ENCODE results near the gene MIPOL1. TPM values are rescaled to one million over a fixed set of nuclear protein-coding genes. Genes with fewer than 3 reads are reported as not detected.

MIPOL1 gene
- total and polyA plus RNA-seq, 8 donors = 2.4 to 9.0 (median 6.4) TPM

GRCh38 chr14:37594971-37595808 is 397.5 kb downstream of the MIPOL1 start, which contains the start of the genes FOXA1 and TTC6:
Gene FOXA1 (minus strand): TSS chr14:37595249. CDS start chr14:37594972, 277 bp downstream.
Gene TTC6 (plus strand): TSS chr14:37595629. CDS start chr14:37622065, 26,436 bp downstream.
- Histone ChIP-seq H3K27ac (peak within 1 kb of the TSS in 2 of 4 donors; percentile 47 to 50), H3K36me3 (no peaks in the 10 kb centered on the region)

DNA sequence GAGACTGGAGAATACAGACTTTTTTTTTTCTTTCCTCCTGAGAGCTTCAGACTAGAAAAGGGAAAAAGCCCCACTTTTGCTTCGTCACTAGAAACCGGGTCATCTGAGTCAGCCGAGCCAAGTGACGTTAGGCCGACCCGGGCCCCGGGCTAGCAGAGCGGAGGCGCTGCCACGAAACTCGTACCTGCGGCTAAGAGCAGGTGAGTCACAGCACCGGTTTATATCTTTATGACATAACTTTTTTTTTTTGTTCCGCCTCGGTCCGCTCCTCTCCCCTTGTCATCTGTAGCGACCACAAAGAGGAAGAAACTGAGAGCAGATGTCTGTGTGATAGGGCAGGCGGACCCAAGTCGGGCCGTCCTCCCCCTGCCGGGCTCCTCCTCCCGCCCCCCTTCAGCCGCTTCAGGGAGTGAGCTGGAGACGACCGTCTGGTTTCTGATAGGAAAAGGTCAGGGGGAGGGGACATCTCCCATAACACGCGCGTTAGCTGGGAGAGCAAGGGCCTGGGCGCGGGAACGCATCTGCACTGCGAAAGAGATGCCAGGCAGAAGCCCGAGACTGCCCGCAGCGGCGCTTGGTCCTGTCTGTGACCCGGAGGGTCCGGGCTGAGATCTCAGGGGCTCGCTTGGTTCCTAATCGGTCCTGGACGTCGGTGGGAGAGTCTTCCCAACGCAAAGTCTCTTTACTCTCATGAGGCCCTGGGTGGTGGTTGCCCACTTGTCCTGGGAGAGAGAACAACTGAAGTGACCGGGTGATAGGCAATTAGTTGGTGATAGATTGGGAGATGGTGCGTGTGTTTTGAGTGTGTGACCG is 398.3 kb downstream of the MIPOL1 start:
- Histone ChIP-seq H3K27me3 (peaks cover 4 to 29% (median 14%) of the 10 kb centered on the region in 4 donors), H3K27ac (peak overlapping the region in 2 of 4 donors; percentile 33 to 41), H3K9me3 (no peaks in the 10 kb centered on the region), H3K36me3 (no peaks in the 10 kb centered on the region), H3K4me3 (peak overlapping the region; percentile 10 to 64 (median 38)), H3K4me1 (peaks cover 0 to 14% (median 9%) of the 10 kb centered on the region in 3 donors)
- FAIRE-seq (no peak), ATAC-seq (peak; percentile 58 to 72 (median 62)), DNase-seq (peak in 5 of 6 donors; percentile 31 to 77 (median 69))
- WGBS, 2 donors = 9 to 10% methylated on average over 45 to 46 of the region's 46 CpGs
- intact Hi-C loops (cut with DNase I) = no loop called here
- no peak for TF ChIP-seq CTCF (IDR thresholded peaks at IDR 0.05)

More at GRCh38 chr14:37594971-37595808, 397.5 kb downstream of the MIPOL1 start, which contains the start of the genes FOXA1 and TTC6:
- DNase-seq (peak in 5 of 6 donors; percentile 45 to 82 (median 67)), FAIRE-seq (no peak), ATAC-seq (peak; percentile 36 to 69 (median 54))
- 1 to 3% methylated on average over 65 to 92 of the region's 92 CpGs for WGBS, 2 donors
- no peak for TF ChIP-seq CTCF (IDR thresholded peaks at IDR 0.05)
- intact Hi-C loops (cut with DNase I) = no loop called here
- H3K4me1 ChIP-seq = peaks cover 0 to 14% (median 9%) of the 10 kb centered on the region in 3 donors
- no peaks in the 10 kb centered on the region for H3K9me3 ChIP-seq
- peaks cover 4 to 26% (median 12%) of the 10 kb centered on the region in 4 donors for H3K27me3 ChIP-seq
- H3K4me3 ChIP-seq = peak within 1 kb of the TSS; percentile 27 to 64 (median 38)

- TF ChIP-seq CTCF (IDR thresholded peaks at IDR 0.05) = no peak
- WGBS, 2 donors = 46 to 48% methylated on average over 7 of the region's 7 CpGs
- FAIRE-seq (no peak), DNase-seq (no peak), ATAC-seq (no peak)
- intact Hi-C loops (cut with DNase I) = no loop called here
- no peaks in the 10 kb centered on the region for H3K36me3 ChIP-seq
- H3K27me3 ChIP-seq = peaks cover 8 to 38% (median 17%) of the 10 kb centered on the region in 4 donors
- no peak overlapping the region for H3K27ac ChIP-seq
- H3K4me1 ChIP-seq = peaks cover 0 to 14% (median 9%) of the 10 kb centered on the region in 3 donors
- H3K4me3 ChIP-seq = no peak overlapping the region
- no peaks in the 10 kb centered on the region for H3K9me3 ChIP-seq
Observed at GRCh38 chr14:37596790-37597472, 399.2 kb downstream of the MIPOL1 start.

DNA sequence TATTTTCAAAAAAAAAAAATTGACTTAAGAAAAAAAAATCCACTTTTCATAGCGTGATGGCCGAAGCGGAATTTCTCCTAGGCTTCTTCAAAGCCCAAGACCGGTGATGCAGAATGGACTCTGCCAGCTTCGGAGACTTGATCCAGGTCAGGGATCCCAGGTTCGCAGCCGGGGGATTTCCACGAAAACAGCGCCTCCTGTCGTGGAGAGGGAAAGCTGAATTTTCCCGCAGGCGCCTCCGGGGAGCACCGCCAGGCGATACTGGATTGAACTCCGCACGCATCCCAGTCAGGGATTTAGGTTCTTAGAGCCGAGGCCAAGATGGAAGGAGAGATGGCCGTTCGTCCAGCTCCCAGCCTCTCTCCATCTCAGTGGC is 399.8 kb downstream of the MIPOL1 start:
- H3K4me1 ChIP-seq = peaks cover 0 to 14% (median 9%) of the 10 kb centered on the region in 3 donors
- no peaks in the 10 kb centered on the region for H3K9me3 ChIP-seq
- WGBS, 2 donors = 17 to 20% methylated on average over 20 of the region's 20 CpGs
- peak in 2 of 6 donors; percentile 29 to 62 for DNase-seq
- FAIRE-seq = no peak
- no peak for ATAC-seq
- no peaks in the 10 kb centered on the region for H3K36me3 ChIP-seq
- no peak overlapping the region for H3K27ac ChIP-seq
- no peak overlapping the region for H3K4me3 ChIP-seq
- no peak for TF ChIP-seq CTCF (IDR thresholded peaks at IDR 0.05)
- intact Hi-C loops (cut with DNase I) = no loop called here
- peaks cover 8 to 40% (median 22%) of the 10 kb centered on the region in 4 donors for H3K27me3 ChIP-seq
